Measurements from ENCODE around the gene WWC1.

The WWC1 gene

GRCh38 chr5:168291342-168291963, at the start of gene WWC1:
Gene WWC1 (plus strand): TSS chr5:168291645. CDS start chr5:168292153, 508 bp downstream.
- DNase-seq = peak; percentile 24

- DNase-seq = no peak
Measured at GRCh38 chr5:168244838-168245559, 46.4 kb upstream of the WWC1 start.

GRCh38 chr5:168249923-168250322, 41.5 kb upstream of the WWC1 start:
- no peak for DNase-seq

- DNase-seq = no peak
Measured at GRCh38 chr5:168251259-168251658, 40.2 kb upstream of the WWC1 start.

- DNase-seq = no peak
Measured at GRCh38 chr5:168254013-168254693, 37.3 kb upstream of the WWC1 start.

GRCh38 chr5:168260353-168261226, 30.9 kb upstream of the WWC1 start:
- DNase-seq = no peak

- DNase-seq = no peak
Measured at GRCh38 chr5:168261227-168261571, 30.2 kb upstream of the WWC1 start.

- DNase-seq = no peak
Measured at GRCh38 chr5:168262042-168262743, 29.3 kb upstream of the WWC1 start.

- no peak for DNase-seq
Measured at GRCh38 chr5:168263121-168263520, 28.3 kb upstream of the WWC1 start.

GRCh38 chr5:168266016-168266415, 25.4 kb upstream of the WWC1 start:
- no peak for DNase-seq

- DNase-seq = peak; percentile 42
Measured at GRCh38 chr5:168268949-168269936, 22.2 kb upstream of the WWC1 start.

- DNase-seq = no peak
Measured at GRCh38 chr5:168269937-168270330, 21.5 kb upstream of the WWC1 start.

GRCh38 chr5:168270476-168270875, 21.0 kb upstream of the WWC1 start:
- DNase-seq = no peak

GRCh38 chr5:168273056-168273980, 18.1 kb upstream of the WWC1 start:
- DNase-seq = no peak

- no peak for DNase-seq
Measured at GRCh38 chr5:168274406-168274805, 17.0 kb upstream of the WWC1 start.

- DNase-seq = no peak
Measured at GRCh38 chr5:168275940-168276339, 15.5 kb upstream of the WWC1 start.

GRCh38 chr5:168282120-168282519, 9.3 kb upstream of the WWC1 start:
- DNase-seq = no peak

- no peak for DNase-seq
Measured at GRCh38 chr5:168284809-168285208, 6.6 kb upstream of the WWC1 start.

- DNase-seq = no peak
Measured at GRCh38 chr5:168285696-168286095, 5.7 kb upstream of the WWC1 start.

- no peak for DNase-seq
Measured at GRCh38 chr5:168286386-168286785, 5.1 kb upstream of the WWC1 start.

All from activated CD4-positive, alpha-beta T cell treated with anti-CD3 and anti-CD28 coated beads for 1 hour (primary cell).